SK-N-SH (cell line): ENCODE results near the gene NPAS3.

Experiments
- EZH2phosphoT487 ChIP-seq: fragments of 200-600 bp; sonication (generic); IDR thresholded peaks from 2 replicates; pipeline ENCODE4 v1.6.1; 2017; ENCODE audit warnings: low read depth, mixed run types, mild to moderate bottlenecking, antibody characterized with exemption, moderate library complexity, borderline replicate concordance
- GABPA ChIP-seq: IDR thresholded peaks from 2 replicates; pipeline ENCODE4 v1.4.0; 2012; ENCODE audit warnings: low read depth, mild to moderate bottlenecking
- NFIC ChIP-seq: IDR thresholded peaks from 2 replicates; pipeline ENCODE4 v1.4.0; 2012; ENCODE audit warnings: borderline replicate concordance
- RAD21 ChIP-seq: IDR thresholded peaks from 2 replicates; pipeline ENCODE4 v1.6.1; 2012; ENCODE audit warnings: mild to moderate bottlenecking, low read length
- TAF1 ChIP-seq: IDR thresholded peaks from 2 replicates; pipeline ENCODE4 v1.6.1; 2012; ENCODE audit warnings: low read depth, mild to moderate bottlenecking, low read length, moderate library complexity, borderline replicate concordance
- TF ChIP-seq, protein P1 (sequence below): fragments of 200-600 bp; sonication (generic); IDR thresholded peaks from 2 replicates; pipeline ENCODE4 v1.6.1; 2017; ENCODE audit warnings: antibody characterized with exemption, mild to moderate bottlenecking, moderate library complexity
- TF ChIP-seq, protein P2 (sequence below): IDR thresholded peaks from 2 replicates; pipeline ENCODE4 v1.4.0; 2012; ENCODE audit warnings: low read depth, borderline replicate concordance

DNA sequence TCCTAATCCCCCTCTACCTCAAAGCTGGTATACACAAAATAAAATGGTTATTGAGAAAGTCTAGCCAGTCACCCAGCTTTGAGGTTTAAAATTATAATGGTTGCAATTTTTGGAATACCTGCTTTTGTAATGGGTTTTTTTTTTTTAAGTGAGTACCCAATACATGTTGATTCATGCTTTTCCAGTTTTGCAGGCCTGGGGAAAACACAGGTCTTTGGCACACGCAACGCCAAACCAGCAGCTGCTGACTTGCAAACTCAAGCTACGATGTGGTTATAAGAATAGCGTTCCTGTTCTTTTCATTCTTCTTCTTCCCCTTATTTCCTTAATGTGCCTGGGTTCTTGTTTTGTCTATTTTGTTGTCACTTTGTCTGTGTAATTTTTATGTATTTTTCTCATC, 779.2 kb downstream of the NPAS3 start:
- TF ChIP-seq GABPA (no peak), RAD21 (no peak), NFIC (no peak), EZH2phosphoT487 (no peak), TAF1 (no peak)
- TF ChIP-seq, protein P1, sequence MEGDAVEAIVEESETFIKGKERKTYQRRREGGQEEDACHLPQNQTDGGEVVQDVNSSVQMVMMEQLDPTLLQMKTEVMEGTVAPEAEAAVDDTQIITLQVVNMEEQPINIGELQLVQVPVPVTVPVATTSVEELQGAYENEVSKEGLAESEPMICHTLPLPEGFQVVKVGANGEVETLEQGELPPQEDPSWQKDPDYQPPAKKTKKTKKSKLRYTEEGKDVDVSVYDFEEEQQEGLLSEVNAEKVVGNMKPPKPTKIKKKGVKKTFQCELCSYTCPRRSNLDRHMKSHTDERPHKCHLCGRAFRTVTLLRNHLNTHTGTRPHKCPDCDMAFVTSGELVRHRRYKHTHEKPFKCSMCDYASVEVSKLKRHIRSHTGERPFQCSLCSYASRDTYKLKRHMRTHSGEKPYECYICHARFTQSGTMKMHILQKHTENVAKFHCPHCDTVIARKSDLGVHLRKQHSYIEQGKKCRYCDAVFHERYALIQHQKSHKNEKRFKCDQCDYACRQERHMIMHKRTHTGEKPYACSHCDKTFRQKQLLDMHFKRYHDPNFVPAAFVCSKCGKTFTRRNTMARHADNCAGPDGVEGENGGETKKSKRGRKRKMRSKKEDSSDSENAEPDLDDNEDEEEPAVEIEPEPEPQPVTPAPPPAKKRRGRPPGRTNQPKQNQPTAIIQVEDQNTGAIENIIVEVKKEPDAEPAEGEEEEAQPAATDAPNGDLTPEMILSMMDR: no peak
- TF ChIP-seq, protein P2, sequence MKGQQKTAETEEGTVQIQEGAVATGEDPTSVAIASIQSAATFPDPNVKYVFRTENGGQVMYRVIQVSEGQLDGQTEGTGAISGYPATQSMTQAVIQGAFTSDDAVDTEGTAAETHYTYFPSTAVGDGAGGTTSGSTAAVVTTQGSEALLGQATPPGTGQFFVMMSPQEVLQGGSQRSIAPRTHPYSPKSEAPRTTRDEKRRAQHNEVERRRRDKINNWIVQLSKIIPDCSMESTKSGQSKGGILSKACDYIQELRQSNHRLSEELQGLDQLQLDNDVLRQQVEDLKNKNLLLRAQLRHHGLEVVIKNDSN: no peak
